Activated naive CD8-positive, alpha-beta T cell treated with anti-CD3 and anti-CD28 coated beads for 36 hours (primary cell): ENCODE data around the gene TP53AIP1. TPM values are rescaled to one million over a fixed set of nuclear protein-coding genes. Genes with fewer than 3 reads are reported as not detected.

Experiments
- DNase-seq: peaks from one replicate; pipeline ENCODE4 v3.0.0; 2021
- H3K27ac Mint-ChIP-seq: one replicate; pipeline ENCODE4 v1.8.0; 2022; ENCODE audit warnings: mild to moderate bottlenecking, moderate library complexity, mixed read lengths
- H3K27me3 Mint-ChIP-seq: one replicate; pipeline ENCODE4 v1.8.0; 2022; ENCODE audit warnings: mild to moderate bottlenecking, mixed read lengths
- H3K36me3 Mint-ChIP-seq: one replicate; pipeline ENCODE4 v1.8.0; 2021; ENCODE audit warnings: mild to moderate bottlenecking, mixed read lengths
- H3K4me1 Mint-ChIP-seq: one replicate; pipeline ENCODE4 v1.8.0; 2021; ENCODE audit warnings: mixed read lengths
- H3K4me3 Mint-ChIP-seq: one replicate; pipeline ENCODE4 v1.8.0; 2022; ENCODE audit warnings: mild to moderate bottlenecking, moderate library complexity, mixed read lengths
- H3K9me3 Mint-ChIP-seq: one replicate; pipeline ENCODE4 v1.8.0; 2022; ENCODE audit warnings: mixed read lengths
- total RNA-seq, 2 experiments: library from RNA; stranded (reverse); gene quantifications; one replicate each; pipeline ENCODE4 v1.2.3, GENCODE V29; 2021

The TP53AIP1 gene
- total RNA-seq, 2 experiments from 2014 or later = not detected

DNA sequence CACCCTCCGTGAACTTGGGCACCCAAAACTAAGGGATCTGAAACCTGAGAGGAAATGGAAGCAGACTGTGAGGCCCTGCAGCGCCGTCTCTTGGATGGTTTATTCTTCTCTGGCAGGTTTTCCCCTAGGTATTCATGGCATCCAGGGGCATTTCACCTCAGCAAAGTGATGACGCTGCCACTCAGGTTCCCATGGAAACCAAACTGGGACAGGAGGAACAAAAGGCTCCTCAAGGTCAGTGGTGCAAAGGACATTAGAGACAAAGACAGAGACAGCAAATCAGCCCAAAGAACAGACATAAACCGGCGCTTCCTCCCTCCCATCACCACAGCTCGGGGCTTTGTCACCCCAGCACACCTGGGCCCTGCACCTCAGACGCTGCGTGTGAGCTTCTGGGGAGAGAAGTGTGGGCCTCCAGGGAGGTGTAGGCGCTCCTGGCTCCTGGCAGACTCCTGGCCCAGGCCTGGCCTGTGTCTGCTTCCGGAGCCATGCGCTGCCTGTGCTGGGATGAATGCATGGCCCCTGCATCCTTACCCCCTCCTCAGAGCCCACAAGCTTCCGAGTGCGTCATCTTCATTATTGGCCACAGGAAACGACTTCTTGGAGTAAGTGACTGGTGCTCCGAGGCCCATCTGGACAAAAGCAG lies 5.9 kb downstream of the TP53AIP1 start:
- no peak overlapping the region for H3K4me3 Mint-ChIP-seq

DNA sequence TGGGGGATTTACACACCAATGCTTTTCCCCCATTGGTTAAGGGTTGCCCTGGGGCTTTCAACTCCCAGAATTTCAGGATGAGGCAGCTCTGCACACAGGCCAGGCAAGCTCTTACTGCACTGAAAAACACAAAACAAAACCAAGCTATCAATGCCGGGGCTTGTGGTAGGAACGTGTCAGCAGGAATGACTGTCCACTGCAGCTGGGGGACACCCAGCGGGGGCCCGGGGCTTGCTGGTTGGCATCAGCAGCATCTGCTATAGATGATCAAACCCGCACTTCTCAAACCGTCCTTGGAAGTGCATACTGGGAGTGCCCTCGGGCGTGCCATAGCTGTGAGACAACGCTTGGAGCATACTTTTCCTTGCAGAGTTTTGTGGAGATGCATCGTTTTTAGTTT lies 7.7 kb downstream of the TP53AIP1 start:
- no peaks in the 10 kb centered on the region for H3K4me1 Mint-ChIP-seq
- peaks cover 3% of the 10 kb centered on the region for H3K27me3 Mint-ChIP-seq
- H3K4me3 Mint-ChIP-seq = no peak overlapping the region
- DNase-seq = no peak
- no peaks in the 10 kb centered on the region for H3K36me3 Mint-ChIP-seq
- no peak overlapping the region for H3K27ac Mint-ChIP-seq
- no peaks in the 10 kb centered on the region for H3K9me3 Mint-ChIP-seq

More for the DNA sequence above, 5.9 kb downstream of the TP53AIP1 start:
- Mint-ChIP-seq H3K27me3 (no peaks in the 10 kb centered on the region), H3K27ac (no peak overlapping the region), H3K36me3 (no peaks in the 10 kb centered on the region), H3K4me1 (no peaks in the 10 kb centered on the region), H3K9me3 (no peaks in the 10 kb centered on the region)
- DNase-seq = no peak

DNA sequence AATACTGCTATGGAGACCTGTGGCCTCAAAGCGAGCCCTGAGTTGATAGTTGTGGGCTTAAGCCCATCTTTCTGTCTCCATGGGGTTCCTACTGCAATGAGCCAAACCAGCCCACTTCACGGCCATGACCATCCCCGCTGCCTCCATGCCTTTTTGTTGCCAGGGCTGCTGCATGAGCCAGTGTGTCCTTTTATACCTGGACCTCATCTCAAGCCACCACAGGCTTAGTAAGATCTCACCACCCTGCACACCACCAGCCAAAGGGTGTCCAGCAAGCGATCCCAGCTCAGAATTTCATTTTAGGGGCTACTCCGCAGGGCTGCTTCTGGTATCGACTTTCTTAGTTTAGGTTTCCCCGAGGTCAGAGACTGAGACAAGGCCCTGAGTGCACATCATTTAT lies 8.3 kb downstream of the TP53AIP1 start:
- H3K4me3 Mint-ChIP-seq = no peak overlapping the region
- H3K9me3 Mint-ChIP-seq = no peaks in the 10 kb centered on the region
- no peaks in the 10 kb centered on the region for H3K36me3 Mint-ChIP-seq
- no peak for DNase-seq
- no peak overlapping the region for H3K27ac Mint-ChIP-seq
- H3K4me1 Mint-ChIP-seq = peaks cover 3% of the 10 kb centered on the region
- peaks cover 3% of the 10 kb centered on the region for H3K27me3 Mint-ChIP-seq

DNA sequence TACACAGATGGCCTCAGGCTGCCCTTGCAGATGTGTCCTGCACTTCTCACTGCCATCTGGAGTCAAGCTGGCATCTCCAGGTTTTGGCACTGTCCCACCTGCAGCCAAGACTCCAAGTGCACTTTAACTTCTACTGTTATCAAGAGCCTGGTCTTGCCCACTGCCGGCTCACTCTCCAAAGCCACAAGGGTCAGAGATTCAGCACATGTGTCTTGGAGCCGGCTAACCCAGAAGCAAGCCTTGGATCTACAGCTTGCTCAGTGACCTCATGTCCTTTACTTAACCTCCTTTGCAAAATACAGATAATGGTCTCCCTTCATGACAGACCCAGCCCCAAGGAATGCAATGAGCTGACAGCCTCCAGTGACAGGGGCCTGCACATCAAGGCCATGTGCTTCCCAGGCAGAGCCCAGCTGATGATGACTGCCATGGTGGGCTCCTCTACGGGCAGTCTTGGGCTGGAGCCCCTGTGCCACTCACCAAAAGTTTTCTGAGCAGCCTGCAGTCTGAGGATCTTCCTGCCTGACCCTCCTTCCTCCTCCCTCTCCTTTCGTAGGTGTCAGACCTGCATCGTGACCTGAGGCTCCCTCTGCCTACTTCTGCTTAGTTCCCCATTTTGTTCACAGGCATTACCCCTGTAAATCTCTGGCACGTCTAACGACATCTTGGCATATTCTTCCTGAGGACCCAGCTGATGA lies 9.0 kb downstream of the TP53AIP1 start:
- Mint-ChIP-seq H3K27ac (no peak overlapping the region), H3K27me3 (peaks cover 3% of the 10 kb centered on the region), H3K4me1 (peaks cover 5% of the 10 kb centered on the region), H3K9me3 (no peaks in the 10 kb centered on the region), H3K36me3 (no peaks in the 10 kb centered on the region), H3K4me3 (no peak overlapping the region)
- no peak for DNase-seq

DNA sequence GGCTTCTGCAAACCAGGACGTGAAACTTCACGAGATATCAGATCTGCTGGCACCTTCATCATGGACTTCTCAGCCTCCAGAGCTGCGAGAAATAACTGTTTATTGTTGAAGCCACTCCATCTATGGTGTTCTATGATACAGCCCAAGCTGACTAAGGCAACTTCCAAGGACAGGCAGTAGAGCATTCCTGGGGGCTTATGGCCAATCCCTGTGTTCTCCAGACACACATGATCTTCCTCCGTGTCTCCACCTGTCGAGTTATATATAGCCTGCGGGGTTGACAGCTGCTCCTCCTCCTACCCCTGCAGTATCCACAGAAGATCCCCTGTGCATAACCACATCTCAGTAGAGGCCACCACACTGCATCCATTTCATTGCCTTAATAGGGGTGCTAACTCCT lies 11.0 kb downstream of the TP53AIP1 start:
- no peaks in the 10 kb centered on the region for H3K9me3 Mint-ChIP-seq

DNA sequence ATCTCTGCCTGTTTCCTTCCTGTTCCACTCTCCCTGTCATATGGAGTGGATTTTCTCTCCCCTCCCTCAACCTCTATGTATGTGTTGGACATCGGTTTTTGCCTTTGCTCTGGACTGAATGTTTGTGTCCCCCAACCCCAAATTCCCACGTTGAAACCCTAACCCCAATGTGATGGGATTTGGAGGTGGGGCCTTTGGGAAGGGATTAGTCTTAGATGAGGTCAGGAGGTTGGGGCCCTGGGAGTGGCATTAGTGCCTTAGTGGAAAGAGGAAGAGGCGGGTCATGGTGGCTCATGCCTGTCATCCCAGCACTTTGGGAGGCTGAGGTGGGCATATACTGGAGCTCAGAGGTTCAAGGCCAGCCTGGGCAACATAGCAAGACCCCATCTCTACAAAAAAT lies 11.6 kb downstream of the TP53AIP1 start:
- Mint-ChIP-seq H3K4me3 (no peak overlapping the region), H3K4me1 (peaks cover 11% of the 10 kb centered on the region), H3K9me3 (no peaks in the 10 kb centered on the region), H3K36me3 (no peaks in the 10 kb centered on the region), H3K27me3 (peaks cover 3% of the 10 kb centered on the region), H3K27ac (no peak overlapping the region)
- no peak for DNase-seq

More for the DNA sequence above, 11.0 kb downstream of the TP53AIP1 start:
- Mint-ChIP-seq H3K27me3 (peaks cover 3% of the 10 kb centered on the region), H3K4me1 (peaks cover 11% of the 10 kb centered on the region), H3K36me3 (no peaks in the 10 kb centered on the region), H3K4me3 (no peak overlapping the region), H3K27ac (no peak overlapping the region)
- DNase-seq = no peak

DNA sequence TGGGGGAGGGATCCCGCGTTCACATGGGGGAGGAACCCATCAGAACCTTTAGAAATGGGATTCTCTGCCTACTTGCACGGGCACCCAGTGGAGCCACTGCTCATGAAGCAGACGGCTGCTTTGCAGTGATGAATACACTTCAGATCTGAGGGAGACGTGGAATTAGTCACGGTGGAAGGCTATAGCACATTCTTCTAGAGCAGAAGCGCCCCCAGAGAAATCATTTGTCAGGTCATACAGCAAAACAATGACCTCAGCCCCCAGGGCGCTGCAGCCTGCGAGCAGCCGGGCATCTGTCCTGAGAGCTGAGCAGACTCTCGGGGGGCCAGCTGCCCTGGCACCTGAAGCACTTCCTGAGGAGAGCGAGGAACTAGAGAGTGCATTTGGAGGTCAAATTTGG lies 12.7 kb downstream of the TP53AIP1 start:
- no peaks in the 10 kb centered on the region for H3K9me3 Mint-ChIP-seq
- peaks cover 3% of the 10 kb centered on the region for H3K27me3 Mint-ChIP-seq
- peaks cover 11% of the 10 kb centered on the region for H3K4me1 Mint-ChIP-seq
- H3K4me3 Mint-ChIP-seq = no peak overlapping the region
- H3K27ac Mint-ChIP-seq = no peak overlapping the region
- H3K36me3 Mint-ChIP-seq = no peaks in the 10 kb centered on the region
- no peak for DNase-seq

DNA sequence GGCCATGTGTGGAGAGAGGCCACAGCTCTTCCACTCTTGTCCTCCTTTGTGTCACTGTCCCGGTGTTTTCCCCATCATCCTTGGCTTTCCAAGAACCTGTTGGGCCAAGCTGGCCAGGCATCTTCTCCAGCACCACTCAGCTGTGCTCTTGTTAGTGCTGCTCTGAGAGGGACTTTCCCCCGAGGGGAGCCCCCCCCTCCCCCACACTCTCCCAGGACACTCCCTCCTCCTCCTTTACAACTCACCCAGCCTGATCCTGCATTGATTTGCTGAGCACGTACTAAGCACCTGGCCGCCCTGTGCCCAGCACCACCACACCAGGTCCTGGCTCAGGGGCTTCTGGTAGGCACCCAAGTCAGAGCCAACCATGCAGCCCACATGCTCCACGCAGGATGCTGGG lies 13.2 kb downstream of the TP53AIP1 start:
- DNase-seq = no peak
- Mint-ChIP-seq H3K4me3 (no peak overlapping the region), H3K27me3 (peaks cover 3% of the 10 kb centered on the region), H3K4me1 (peaks cover 11% of the 10 kb centered on the region), H3K27ac (no peak overlapping the region), H3K36me3 (no peaks in the 10 kb centered on the region), H3K9me3 (no peaks in the 10 kb centered on the region)

DNA sequence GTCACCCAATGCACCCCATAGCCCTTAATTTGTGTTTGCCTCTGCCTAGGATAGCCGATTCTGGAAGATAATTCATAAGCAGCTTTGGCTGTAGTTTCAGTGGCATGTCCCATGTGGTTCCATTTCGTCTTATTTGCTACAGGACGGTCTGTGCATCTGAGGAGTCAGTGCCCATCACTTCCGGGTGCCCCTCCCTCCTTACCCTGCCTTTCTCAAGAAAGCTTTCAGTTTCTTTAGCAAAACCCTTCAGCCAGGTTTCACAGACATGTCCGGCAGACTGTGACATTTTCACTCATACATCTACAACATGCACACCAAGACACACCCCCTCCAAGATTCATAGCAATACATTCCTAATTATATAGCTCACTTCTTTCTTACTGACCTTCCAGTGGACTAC lies 14.3 kb downstream of the TP53AIP1 start:
- Mint-ChIP-seq H3K27ac (no peak overlapping the region), H3K27me3 (peaks cover 3% of the 10 kb centered on the region), H3K4me1 (peaks cover 11% of the 10 kb centered on the region), H3K36me3 (no peaks in the 10 kb centered on the region), H3K4me3 (no peak overlapping the region), H3K9me3 (no peaks in the 10 kb centered on the region)
- DNase-seq = no peak

DNA sequence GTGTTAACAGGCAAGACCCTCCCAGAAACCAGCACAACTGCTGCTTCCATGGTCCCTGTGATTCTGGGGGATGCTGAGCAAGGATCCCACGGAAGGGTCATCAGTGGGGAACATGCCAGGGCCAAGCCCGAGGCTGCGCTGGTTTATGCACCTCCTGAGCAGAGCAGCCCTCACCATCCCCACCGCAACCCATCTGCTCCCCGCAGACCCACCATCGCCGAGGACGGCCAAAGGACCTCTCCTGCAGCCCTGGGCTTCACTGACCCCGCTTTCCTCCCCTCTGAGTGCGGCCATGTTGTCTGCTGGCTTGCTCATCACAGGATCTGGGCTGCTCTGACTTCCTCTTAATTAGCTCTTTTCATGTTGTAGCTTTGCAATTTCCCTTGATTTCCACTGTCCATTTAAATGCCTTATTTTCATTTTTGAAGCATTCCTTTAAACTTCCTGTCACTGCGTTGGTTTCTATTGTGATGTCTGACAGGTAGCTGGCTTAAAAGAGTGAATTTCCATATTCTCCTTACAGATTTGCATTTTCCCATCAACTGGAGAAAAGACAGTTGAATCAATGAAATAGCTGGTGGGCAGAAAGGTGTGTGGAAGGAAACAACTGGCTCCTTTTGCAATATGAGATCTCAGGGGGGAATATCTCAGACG lies 14.9 kb downstream of the TP53AIP1 start:
- no peak overlapping the region for H3K27ac Mint-ChIP-seq
- H3K9me3 Mint-ChIP-seq = no peaks in the 10 kb centered on the region
- peaks cover 3% of the 10 kb centered on the region for H3K27me3 Mint-ChIP-seq
- DNase-seq = no peak
- H3K4me3 Mint-ChIP-seq = no peak overlapping the region
- H3K36me3 Mint-ChIP-seq = no peaks in the 10 kb centered on the region
- peaks cover 11% of the 10 kb centered on the region for H3K4me1 Mint-ChIP-seq

DNA sequence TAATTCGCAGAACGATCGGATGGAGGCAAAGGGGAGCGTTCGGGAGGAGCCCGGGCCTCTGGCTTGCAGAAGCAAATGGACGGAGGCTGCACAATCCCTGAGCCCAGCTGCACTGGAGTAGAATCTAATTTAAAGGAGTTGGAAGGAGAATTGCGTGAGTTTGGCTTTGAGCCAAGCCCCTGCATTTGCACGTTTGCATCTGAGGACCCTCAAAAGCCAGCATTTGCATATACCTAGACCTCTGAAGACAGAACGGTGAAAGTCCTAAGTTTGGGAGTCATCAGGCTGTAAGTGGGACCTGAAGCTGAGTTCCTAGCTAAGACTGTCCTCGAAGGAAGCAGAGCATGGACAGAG lies 15.6 kb downstream of the TP53AIP1 start:
- Mint-ChIP-seq H3K27ac (no peak overlapping the region), H3K27me3 (peaks cover 3% of the 10 kb centered on the region), H3K36me3 (no peaks in the 10 kb centered on the region), H3K4me3 (no peak overlapping the region), H3K9me3 (no peaks in the 10 kb centered on the region), H3K4me1 (peaks cover 11% of the 10 kb centered on the region)
- DNase-seq = no peak

DNA sequence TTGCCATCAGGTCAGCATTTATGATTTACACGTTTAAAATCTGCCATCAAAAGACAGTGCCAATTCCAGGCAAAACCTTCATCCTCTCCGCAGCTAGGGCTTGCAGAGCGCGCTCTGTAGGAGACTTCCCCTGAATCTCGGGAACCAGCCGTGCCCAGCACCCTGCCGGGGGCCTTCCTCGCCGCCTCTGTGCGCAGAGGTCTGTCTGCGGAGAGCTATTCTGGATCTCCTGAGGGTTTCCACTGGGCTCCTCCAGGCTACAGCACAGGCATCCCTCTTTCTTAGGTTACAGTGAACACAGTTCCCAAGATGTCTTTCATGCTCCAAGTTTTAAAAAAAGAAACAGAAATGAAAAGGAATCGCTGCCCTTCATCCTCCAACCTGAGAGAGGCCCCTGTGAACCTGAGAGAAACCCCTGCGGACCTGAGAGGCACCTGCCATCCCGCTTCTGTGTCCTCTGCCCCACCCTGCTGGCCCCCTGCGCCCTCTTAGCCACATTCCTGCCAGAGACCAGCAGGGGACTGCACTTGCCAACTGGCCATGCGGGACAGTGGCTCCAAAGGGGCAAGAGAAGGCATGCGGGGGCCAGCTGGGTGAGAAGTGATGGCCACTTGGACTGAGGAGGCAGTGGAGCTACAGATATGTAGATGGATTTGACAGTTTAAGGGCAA lies 16.1 kb downstream of the TP53AIP1 start:
- H3K4me1 Mint-ChIP-seq = peaks cover 11% of the 10 kb centered on the region
- no peak overlapping the region for H3K27ac Mint-ChIP-seq
- no peaks in the 10 kb centered on the region for H3K36me3 Mint-ChIP-seq
- no peak for DNase-seq
- H3K27me3 Mint-ChIP-seq = peaks cover 3% of the 10 kb centered on the region
- H3K9me3 Mint-ChIP-seq = no peaks in the 10 kb centered on the region
- H3K4me3 Mint-ChIP-seq = no peak overlapping the region

DNA sequence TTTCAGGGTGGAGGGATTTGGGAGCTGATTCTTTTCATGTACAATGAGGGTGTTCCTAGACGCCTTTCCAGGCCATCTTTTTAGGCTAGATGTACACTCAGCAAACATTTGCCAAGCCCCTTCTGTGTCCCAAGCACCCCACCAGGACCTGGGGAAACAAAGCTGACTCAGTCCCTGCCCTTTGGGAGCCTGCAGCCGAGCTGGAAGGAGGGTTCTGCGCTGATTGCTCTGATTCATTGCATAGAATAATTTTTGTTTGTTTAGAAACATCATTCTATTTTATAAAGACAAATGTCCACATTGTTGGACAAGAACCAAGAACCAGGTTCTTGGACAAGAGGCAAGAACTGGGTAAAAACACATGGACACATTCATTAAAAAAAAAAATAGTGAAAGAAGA lies 16.7 kb downstream of the TP53AIP1 start:
- no peak for DNase-seq
- H3K27ac Mint-ChIP-seq = no peak overlapping the region
- H3K9me3 Mint-ChIP-seq = no peaks in the 10 kb centered on the region
- H3K27me3 Mint-ChIP-seq = peaks cover 1% of the 10 kb centered on the region
- H3K4me3 Mint-ChIP-seq = no peak overlapping the region
- no peaks in the 10 kb centered on the region for H3K36me3 Mint-ChIP-seq
- peaks cover 11% of the 10 kb centered on the region for H3K4me1 Mint-ChIP-seq

DNA sequence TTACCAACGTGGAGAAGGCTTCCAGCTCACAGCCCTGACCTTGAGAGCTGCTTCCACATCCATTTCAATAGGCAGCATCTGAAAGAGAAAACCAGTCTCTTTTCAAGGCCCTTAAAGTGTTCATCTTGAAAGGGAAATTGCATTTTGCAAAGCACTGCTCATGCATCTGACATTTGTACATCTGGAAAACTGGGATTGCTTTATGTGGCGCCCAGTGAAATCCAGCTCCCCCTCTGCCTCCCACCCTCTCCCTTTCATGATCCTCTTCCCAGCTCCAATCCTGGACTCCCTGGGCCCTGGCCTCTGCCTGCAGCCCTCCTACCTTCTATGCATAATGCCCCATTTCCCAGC lies 17.4 kb downstream of the TP53AIP1 start:
- no peak overlapping the region for H3K4me3 Mint-ChIP-seq
- no peak for DNase-seq
- H3K27me3 Mint-ChIP-seq = peaks cover 3% of the 10 kb centered on the region
- no peaks in the 10 kb centered on the region for H3K9me3 Mint-ChIP-seq
- H3K4me1 Mint-ChIP-seq = peaks cover 11% of the 10 kb centered on the region
- no peaks in the 10 kb centered on the region for H3K36me3 Mint-ChIP-seq
- no peak overlapping the region for H3K27ac Mint-ChIP-seq

DNA sequence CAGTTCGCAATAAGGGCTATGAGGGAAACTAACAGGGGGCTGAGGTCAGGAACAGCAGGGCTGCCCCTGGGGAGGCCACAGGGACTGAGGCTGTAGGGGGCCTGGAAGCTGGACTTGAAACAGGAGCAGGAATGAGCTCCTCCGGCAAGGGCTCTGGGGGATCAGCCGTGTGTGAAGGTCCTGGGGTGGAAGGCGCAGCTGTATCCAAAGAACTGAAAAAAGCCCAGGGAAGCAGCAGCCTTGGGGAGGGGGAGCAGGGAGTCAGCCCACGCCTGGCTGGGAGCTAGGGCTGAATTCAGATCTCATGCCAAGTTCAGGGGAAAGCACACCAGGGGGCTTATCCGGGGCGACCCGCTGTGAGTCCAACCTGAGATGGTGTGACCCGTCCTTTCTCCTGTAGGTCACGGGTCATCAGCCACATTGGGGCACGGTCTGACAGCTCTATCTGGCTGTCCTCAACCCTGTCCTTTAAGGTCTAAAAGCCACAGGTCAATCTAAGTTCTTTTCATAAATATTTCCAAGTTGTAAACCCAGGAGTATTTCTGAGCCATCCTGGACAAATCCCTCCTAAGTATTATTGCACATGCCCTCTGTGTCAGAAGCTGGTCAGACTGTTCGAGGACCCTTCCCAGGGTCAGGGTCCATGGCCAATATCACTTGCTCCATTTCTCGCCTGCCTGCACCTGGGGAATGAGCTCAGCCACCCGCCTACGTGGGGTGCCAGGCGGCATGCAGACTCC lies 18.0 kb downstream of the TP53AIP1 start:
- Mint-ChIP-seq H3K27ac (no peak overlapping the region), H3K4me3 (no peak overlapping the region), H3K4me1 (peaks cover 11% of the 10 kb centered on the region), H3K9me3 (no peaks in the 10 kb centered on the region), H3K36me3 (no peaks in the 10 kb centered on the region), H3K27me3 (peaks cover 3% of the 10 kb centered on the region)
- no peak for DNase-seq
